Aorta (tissue), 5 donors: Measurements from ENCODE around the gene MAPK8IP1. TPM values are rescaled to one million over a fixed set of nuclear protein-coding genes. Genes with fewer than 3 reads are reported as not detected.
"Not testable (repeated sequence)": the region's sequence is repeated elsewhere in the genome, so short reads cannot be mapped to it uniquely, and the experiment has no call there.

Source experiments
- ATAC-seq: fragments of 200-7000 bp; cut with Tn5 transposase; one replicate; pipeline ENCODE4 v1.9.1; 2022; ENCODE audit warnings: moderate library complexity; ENCODE audit not compliant: low FRiP score
- DNase-seq, 2 donors: peaks; one replicate each; pipeline ENCODE4 v3.0.0-alpha.2; 2020
- H3K27ac ChIP-seq, 2 donors: one replicate each; pipeline ENCODE4 v1.5.1; 2013; ENCODE audit warnings: low read length in 2 of 2, mild to moderate bottlenecking in 2 of 2, moderate library complexity in 2 of 2, control low read depth in 1 of 2, inconsistent platforms in 1 of 2, low read depth in 1 of 2
- H3K27me3 ChIP-seq, 2 donors: one replicate each; pipeline ENCODE4 v1.6.1; 2013; ENCODE audit warnings: control low read depth in 1 of 2, low read length in 1 of 2, mild to moderate bottlenecking in 1 of 2, moderate library complexity in 1 of 2; ENCODE audit not compliant: insufficient read depth in 2 of 2, control insufficient read depth in 1 of 2
- H3K36me3 ChIP-seq, 2 donors: one replicate each; pipeline ENCODE4 v1.6.1; 2013; ENCODE audit warnings: control low read depth in 1 of 2, low read length in 1 of 2, mild to moderate bottlenecking in 1 of 2; ENCODE audit not compliant: insufficient read depth in 2 of 2, control insufficient read depth in 1 of 2
- H3K4me1 ChIP-seq, 2 donors: one replicate each; pipeline ENCODE4 v1.6.1; 2013; ENCODE audit warnings: low read length in 2 of 2, control low read depth in 1 of 2, mild to moderate bottlenecking in 1 of 2, moderate library complexity in 1 of 2; ENCODE audit not compliant: insufficient read depth in 2 of 2, control insufficient read depth in 1 of 2
- H3K4me3 ChIP-seq, 2 donors: one replicate each; pipeline ENCODE4 v1.5.1; 2013; ENCODE audit warnings: low read length in 2 of 2, control low read depth in 1 of 2, mild to moderate bottlenecking in 1 of 2
- H3K9me3 ChIP-seq: one replicate; pipeline ENCODE4 v1.6.1; 2013; ENCODE audit warnings: mild to moderate bottlenecking, low read length; ENCODE audit not compliant: control insufficient read depth
- WGBS, 2 donors: extraction: QIAGEN DNeasy Blood & Tissue Kit; methylation state at CpG; one replicate each; pipeline ENCODE4 v1.1.7; 2013; 5-methylcytosine and 5-hydroxymethylcytosine counted together
- intact Hi-C, 2 donors: fragments of 100-400 bp; cut with DNase I; formaldehyde crosslinking; loops; one replicate each; pipeline versions ENCODE4 v1.14.2 to v1.15.0; 2022
- long read RNA-seq, 2 donors: library from polyadenylated mRNA; unstranded; transcript quantifications; one replicate each; pipeline ENCODE4 v2.0.0, GENCODE V29; 2020 to 2021
- polyA plus RNA-seq, 2 donors: library from polyadenylated mRNA; stranded (reverse); fragments of 200-250 nt; gene quantifications; one replicate each; pipeline ENCODE4 v1.2.3, GENCODE V29; 2013
- total RNA-seq, 2 donors: library from RNA; stranded (reverse); fragmentation: NEBNext Ultra II Directional; extraction: Animal tissue kit (Norgen Biotek cat#: 25700); gene quantifications; one replicate each; pipeline ENCODE4 v1.2.1, GENCODE V29; 2021
- donor health status: healthy with polysubstance abuse.
- donor health status: Bipolar disorder and iron deficiency.
- donor health status: DM: no; HTN: no; CAD: no.
- donor health status: DM: no; HTN: no; CAD: no.
- donor health status: DM: yes; HTN: yes; CAD: no.

MAPK8IP1 gene
- total RNA-seq: 1 to 10 TPM; 6.5 to 7.8 TPM
- polyA plus RNA-seq: 1 to 10 TPM; 1.6 to 5.5 TPM
- long read RNA-seq, donor 1, partial matches to known transcripts: 7 of 7 reads
- long read RNA-seq, donor 1, other reads (novel, unspliced or antisense): 0 of 7 reads
- long read RNA-seq, donor 2, partial matches to known transcripts: 7 of 8 reads
- long read RNA-seq, donor 2, other reads (novel, unspliced or antisense): 1 of 8 reads

DNA sequence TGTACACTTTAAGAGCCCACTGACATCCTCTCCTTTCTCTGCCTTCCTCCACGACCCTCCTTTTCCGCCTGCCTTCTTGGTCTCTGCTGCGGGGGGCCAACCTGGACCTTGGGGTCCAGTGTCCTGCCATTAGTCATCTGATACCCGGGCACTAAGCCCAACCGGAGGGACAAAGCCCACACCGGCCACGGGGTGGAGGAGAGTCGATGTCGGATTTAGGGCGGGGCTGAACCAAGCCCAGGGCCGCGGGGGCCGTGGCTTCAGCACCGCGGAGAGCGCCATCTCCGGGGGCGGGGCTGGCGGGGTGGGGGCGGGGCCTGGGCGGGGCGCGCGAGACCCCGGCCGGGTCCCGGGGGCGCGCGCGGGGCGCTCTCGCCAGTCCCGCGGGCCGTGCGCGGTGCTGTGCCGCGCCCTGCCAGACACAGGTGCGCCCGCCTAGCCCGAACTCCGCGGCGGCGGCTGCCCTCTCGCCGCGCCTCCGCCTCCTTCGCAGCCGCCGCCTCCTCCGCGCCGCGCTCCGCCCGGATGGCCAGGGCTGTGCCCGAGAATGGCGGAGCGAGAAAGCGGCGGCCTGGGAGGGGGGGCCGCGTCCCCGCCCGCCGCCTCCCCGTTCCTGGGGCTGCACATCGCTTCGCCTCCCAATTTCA, at the start of gene MAPK8IP1:
TSS of gene MAPK8IP1 (plus strand) at position 378 of the 647 bp plus-strand sequence. CDS start at position 548, 170 bp downstream.
- 1 to 2% methylated on average over 45 to 73 of the region's 73 CpGs for WGBS, 2 donors
- Histone ChIP-seq H3K4me1 (peaks cover 0 to 2% of the 10 kb centered on the region in 2 donors), H3K9me3 (no peaks in the 10 kb centered on the region), H3K27me3 (no peaks in the 10 kb centered on the region), H3K27ac (no peak within 1 kb of the TSS), H3K4me3 (peak within 1 kb of the TSS; percentile 15 to 38), H3K36me3 (no peaks in the 10 kb centered on the region)
- DNase-seq (peak in 1 of 2 donors; percentile 88), ATAC-seq (peak; percentile 73)
- intact Hi-C loops: no loop called here

DNA sequence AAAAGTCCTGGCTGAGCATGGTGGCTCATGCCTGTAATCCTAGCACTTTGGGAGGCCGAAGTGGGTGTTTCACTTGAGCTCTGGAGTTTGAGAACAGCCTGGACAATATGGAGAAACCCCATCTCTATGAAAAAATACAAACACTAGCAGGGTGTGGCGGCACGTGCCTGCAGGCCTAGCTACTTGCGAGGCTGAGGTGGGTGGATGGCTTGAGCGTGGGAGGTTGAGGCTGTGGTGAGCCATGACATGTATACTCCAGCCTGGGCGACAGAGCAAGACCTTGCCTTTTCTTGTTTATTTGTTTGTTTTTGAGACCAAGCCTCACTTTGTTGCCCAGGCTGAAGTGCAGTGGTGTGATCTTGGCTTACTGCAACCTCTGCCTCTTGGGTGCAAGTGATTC, 46.2 kb upstream of the MAPK8IP1 start:
- Histone ChIP-seq H3K27ac (no peak overlapping the region), H3K27me3 (no peaks in the 10 kb centered on the region), H3K4me3 (no peak overlapping the region), H3K36me3 (no peaks in the 10 kb centered on the region), H3K9me3 (no peaks in the 10 kb centered on the region), H3K4me1 (no peaks in the 10 kb centered on the region)
- no peak for ATAC-seq
- no peak for DNase-seq
- WGBS, 2 donors: 93 to 96% methylated on average over 6 of the region's 6 CpGs
- intact Hi-C loops: no loop called here

DNA sequence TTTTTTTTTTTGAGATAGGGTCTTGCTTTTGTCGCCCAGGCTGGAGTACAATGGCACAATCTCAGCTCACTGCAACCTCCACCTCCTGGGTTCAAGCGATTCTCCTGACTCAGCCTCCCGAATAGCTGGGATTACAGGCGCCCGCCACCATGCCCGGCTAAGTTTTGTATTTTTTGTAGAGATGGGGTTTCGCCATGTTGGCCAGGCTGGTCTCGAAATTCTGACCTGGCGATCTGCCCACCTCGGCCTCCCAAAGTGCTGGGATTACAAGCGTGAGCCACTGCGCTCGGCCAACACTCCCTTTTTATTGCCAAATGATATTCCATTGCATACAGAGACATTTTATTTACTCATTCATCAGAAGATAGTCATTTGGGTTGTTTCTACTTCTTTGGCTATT, 45.2 kb upstream of the MAPK8IP1 start:
- H3K36me3 ChIP-seq, intact Hi-C loops, H3K27ac ChIP-seq, H3K9me3 ChIP-seq, H3K4me1 ChIP-seq, H3K4me3 ChIP-seq, DNase-seq, ATAC-seq, H3K27me3 ChIP-seq: not testable (repeated sequence)
- WGBS, 2 donors: 87% methylated on average over 13 of the region's 13 CpGs

DNA sequence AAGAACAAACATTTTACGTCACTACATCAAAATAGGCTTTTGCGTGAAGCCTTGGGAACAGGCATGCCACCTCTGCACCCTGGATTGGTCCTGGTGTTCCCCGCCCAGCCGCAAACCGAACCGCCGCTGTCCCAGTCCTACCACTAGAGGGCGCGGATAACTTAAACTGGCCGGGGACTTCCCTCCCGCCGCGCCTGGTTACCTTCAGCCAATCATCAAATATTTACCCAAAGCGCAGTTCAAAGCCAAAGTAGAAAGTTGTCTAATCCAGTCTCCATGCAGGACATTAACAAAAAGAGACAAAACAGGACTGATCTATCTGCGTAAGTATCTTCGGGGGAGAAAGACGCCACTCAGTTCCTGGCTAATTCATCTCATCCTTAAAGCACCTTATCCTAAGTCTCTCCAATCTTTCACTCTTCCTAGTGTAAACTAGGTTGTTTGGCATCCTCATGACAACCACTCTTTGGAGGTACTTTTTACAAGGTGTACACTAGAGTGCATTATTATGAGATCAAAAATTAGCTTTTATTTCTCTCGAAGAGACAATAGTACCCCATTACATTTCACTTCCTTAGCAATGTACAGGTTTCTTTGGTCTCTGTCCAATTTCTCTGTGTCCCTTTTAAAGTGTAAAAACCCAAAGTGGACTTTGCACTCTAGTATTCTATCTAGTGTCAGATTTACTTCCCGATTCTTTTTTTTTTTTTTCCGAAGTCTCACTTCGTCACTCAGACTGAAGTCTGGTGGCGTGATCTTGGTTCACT, 42.1 kb upstream of the MAPK8IP1 start:
- Histone ChIP-seq H3K27ac (peak overlapping the region in 1 of 2 donors; percentile 20), H3K4me1 (no peaks in the 10 kb centered on the region), H3K4me3 (no peak overlapping the region), H3K9me3 (no peaks in the 10 kb centered on the region), H3K36me3 (no peaks in the 10 kb centered on the region), H3K27me3 (no peaks in the 10 kb centered on the region)
- intact Hi-C loops: no loop called here
- DNase-seq: peak; percentile 91 to 96
- ATAC-seq: peak; percentile 63
- WGBS, 2 donors: 18% methylated on average over 22 of the region's 22 CpGs

DNA sequence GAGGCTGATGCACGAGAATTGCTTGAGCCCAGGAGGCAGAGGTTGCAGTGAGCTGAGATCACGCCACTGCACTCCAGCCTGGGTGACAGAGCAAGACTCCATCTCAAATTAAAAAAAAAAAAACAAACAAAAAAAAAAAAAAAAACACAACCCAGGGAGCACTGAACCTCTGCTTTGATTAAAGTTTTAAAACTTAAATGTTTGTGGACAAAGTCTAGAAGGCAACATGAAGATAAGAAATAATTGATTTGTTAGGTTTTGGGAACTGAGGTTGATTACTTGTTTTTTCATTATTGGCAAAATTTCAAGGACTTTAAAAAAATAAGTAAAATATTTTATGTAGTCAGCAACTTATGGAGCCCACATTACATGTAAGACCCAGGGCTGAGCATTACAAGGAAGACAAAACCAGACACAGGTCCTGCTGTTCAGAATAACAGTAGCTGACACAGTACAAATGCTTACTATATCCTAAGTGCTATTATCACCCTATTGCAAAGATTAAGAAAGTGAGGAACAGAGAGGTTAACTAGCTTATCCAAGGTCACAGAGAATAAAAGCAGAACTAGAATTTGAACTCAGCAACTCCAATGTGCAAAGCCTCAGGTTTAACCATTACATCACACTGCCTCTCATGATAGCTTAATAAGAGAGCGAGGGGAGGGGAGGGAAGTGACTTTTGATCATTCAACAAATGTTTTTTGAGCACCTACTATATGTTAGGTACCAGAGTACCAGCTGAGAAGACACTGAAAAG, 40.5 kb upstream of the MAPK8IP1 start:
- no peak overlapping the region for H3K4me3 ChIP-seq
- no peak overlapping the region for H3K27ac ChIP-seq
- intact Hi-C loops: loop anchor here in 1 of 2 donors (5.0 kb wide), 1 partner anchor 72 kb away; the partner anchor contains the start of gene PEX16
- WGBS, 2 donors: 75 to 78% methylated on average over 3 of the region's 3 CpGs
- peaks cover 3 to 4% of the 10 kb centered on the region in 2 donors for H3K4me1 ChIP-seq
- no peaks in the 10 kb centered on the region for H3K9me3 ChIP-seq
- H3K27me3 ChIP-seq: no peaks in the 10 kb centered on the region
- H3K36me3 ChIP-seq: no peaks in the 10 kb centered on the region
- ATAC-seq (no peak), DNase-seq (no peak)

DNA sequence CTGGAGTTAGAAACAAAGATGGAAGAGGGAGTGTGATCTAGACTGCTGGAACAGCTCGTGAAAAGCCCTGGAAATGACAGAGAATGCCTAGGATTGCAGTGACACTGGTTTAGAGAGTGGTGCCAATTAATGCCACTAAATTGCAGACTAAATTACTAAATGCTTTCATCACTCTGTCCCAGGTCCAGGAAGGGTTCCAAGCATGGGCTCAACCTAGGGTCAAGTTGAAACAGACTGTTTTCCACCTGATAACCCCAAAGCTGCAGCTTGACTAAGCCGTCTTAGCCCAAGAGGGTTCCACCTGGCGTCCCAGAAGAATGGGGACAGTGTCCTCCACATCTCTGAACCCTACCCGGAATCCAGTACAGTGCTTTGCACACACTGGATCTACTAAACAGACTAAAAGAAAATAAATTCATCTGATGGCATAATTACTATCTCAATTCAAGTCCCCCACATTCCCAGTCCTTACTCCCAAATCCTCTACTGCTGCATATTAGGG, 39.2 kb upstream of the MAPK8IP1 start:
- Histone ChIP-seq H3K27ac (peak overlapping the region in 1 of 2 donors; percentile 46), H3K4me1 (peaks cover 4 to 6% of the 10 kb centered on the region in 2 donors), H3K36me3 (no peaks in the 10 kb centered on the region), H3K27me3 (no peaks in the 10 kb centered on the region), H3K4me3 (no peak overlapping the region), H3K9me3 (no peaks in the 10 kb centered on the region)
- intact Hi-C loops: loop anchor here in 1 of 2 donors (5.0 kb wide), 1 partner anchor 71 kb away; the partner anchor contains the start of gene PEX16
- DNase-seq (no peak), ATAC-seq (no peak)
- WGBS, 2 donors: 88 to 89% methylated on average over 4 of the region's 4 CpGs

DNA sequence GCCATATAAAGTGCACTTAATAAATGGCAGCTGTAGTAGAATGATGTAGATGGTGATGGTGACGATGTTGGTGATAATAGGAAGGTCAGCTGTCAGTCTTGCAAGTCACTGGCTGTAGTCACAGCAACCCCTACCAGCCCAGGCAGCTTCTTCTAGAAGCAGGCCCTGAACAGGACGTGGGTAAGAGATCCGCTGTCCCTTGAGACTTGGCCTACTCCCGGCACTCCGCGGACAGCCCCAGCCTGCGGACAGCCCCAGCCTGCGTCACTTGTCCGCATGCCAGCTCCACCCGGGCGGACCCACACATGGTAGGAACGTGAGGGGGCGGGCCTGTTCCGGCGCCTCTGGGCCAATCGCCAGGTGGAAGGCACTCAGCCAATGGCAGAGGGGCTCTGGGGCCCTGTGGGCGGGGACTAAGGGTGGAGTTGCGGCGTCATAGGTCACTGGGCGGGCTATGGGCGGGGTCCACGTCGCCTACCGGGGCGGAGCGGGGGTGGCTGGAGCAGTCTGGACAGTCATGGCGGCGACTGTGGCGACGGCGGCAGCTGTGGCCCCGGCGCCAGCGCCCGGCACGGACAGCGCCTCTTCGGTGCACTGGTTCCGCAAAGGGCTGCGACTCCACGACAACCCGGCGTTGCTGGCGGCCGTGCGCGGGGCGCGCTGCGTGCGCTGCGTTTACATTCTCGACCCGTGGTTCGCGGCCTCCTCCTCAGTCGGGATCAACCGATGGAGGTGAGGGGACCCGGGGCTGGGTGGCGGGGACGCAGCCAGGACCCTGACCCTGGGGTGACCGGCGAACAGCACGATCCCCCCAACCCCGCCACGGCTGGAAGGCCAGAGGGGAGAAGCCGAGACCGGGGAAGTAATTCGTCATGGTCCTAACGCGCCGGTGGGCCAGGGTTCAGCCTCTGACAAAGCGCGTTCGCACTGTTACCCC, 38.2 kb upstream of the MAPK8IP1 start, which contains the start of gene CRY2:
TSS of gene CRY2 (plus strand) at position 502 of the 937 bp plus-strand sequence. CDS start at position 518, 16 bp downstream.
- Histone ChIP-seq H3K4me3 (peak within 1 kb of the TSS; percentile 52 to 74), H3K9me3 (no peaks in the 10 kb centered on the region), H3K27ac (peak within 1 kb of the TSS; percentile 87 to 93), H3K36me3 (no peaks in the 10 kb centered on the region), H3K4me1 (peaks cover 4 to 6% of the 10 kb centered on the region in 2 donors), H3K27me3 (no peaks in the 10 kb centered on the region)
- DNase-seq: peak; percentile 99 to 100
- intact Hi-C loops: loop anchor here in 1 of 2 donors (5.0 kb wide), 1 partner anchor 70 kb away; the partner anchor contains the start of gene PEX16
- 0% methylated on average over 75 of the region's 75 CpGs for WGBS, 2 donors
- ATAC-seq: peak; percentile 99
